HG03095 (cell line): ENCODE data around the gene ADM2.
"Not testable (repeated sequence)": the region's sequence is repeated elsewhere in the genome, so short reads cannot be mapped to it uniquely, and the experiment has no call there.

Source experiments
- ATAC-seq: cut with Tn5 transposase; IDR thresholded peaks from one replicate; pipeline ENCODE4 v1.9.1; 2021; ENCODE audit warnings: moderate library complexity; ENCODE audit not compliant: unreplicated experiment

ADM2 gene

GRCh38 chr22:50481440-50482106 lies at the start of gene ADM2:
Gene ADM2 (plus strand): TSS chr22:50481543. CDS start chr22:50481848, 305 bp downstream.
- ATAC-seq, result no peak

- no peak for ATAC-seq
Observed at GRCh38 chr22:50432131-50432876, 49.0 kb upstream of the ADM2 start.

- not testable (repeated sequence) for ATAC-seq
Observed at GRCh38 chr22:50432877-50433510, 48.3 kb upstream of the ADM2 start.

GRCh38 chr22:50434849-50435248 lies 46.5 kb upstream of the ADM2 start:
- no peak for ATAC-seq

- ATAC-seq, result no peak
Observed at GRCh38 chr22:50435291-50436014, 45.9 kb upstream of the ADM2 start.

GRCh38 chr22:50436015-50436830 lies 45.1 kb upstream of the ADM2 start:
- ATAC-seq, result no peak

- no peak for ATAC-seq
Observed at GRCh38 chr22:50436841-50437341, 44.5 kb upstream of the ADM2 start.

- no peak for ATAC-seq
Observed at GRCh38 chr22:50437511-50438304, 43.6 kb upstream of the ADM2 start.

- no peak for ATAC-seq
Observed at GRCh38 chr22:50438305-50439275, 42.8 kb upstream of the ADM2 start.

- no peak for ATAC-seq
Observed at GRCh38 chr22:50439314-50439870, 42.0 kb upstream of the ADM2 start.

GRCh38 chr22:50439871-50440331 lies 41.4 kb upstream of the ADM2 start:
- no peak for ATAC-seq

- ATAC-seq, result no peak
Observed at GRCh38 chr22:50440544-50441249, 40.6 kb upstream of the ADM2 start.

GRCh38 chr22:50441428-50441993 lies 39.8 kb upstream of the ADM2 start:
- ATAC-seq, result no peak

GRCh38 chr22:50443197-50443596 lies 38.1 kb upstream of the ADM2 start:
- ATAC-seq, result no peak

- no peak for ATAC-seq
Observed at GRCh38 chr22:50443801-50444625, 37.3 kb upstream of the ADM2 start.

GRCh38 chr22:50444663-50445062 lies 36.7 kb upstream of the ADM2 start:
- no peak for ATAC-seq
